Thyroid gland (tissue), 4 donors: ENCODE results near the gene SH3YL1.

Experiments used
- POLR2A ChIP-seq, 2 donors: fragments of 450-650 bp; IDR thresholded peaks; one replicate each; pipeline ENCODE4 v1.6.1; 2017; ENCODE audit warnings: antibody characterized with exemption in 2 of 2, mild to moderate bottlenecking in 2 of 2, moderate library complexity in 1 of 2
- TF ChIP-seq, protein P1 (sequence below), 6 experiments: fragments of 200-600 bp in 3 of 6; fragments of 450-650 bp in 3 of 6; sonication (generic) in 3 of 6; IDR thresholded peaks; one replicate each; pipeline ENCODE4 v1.5.1; 2016 to 2019; ENCODE audit warnings: antibody characterized with exemption in 6 of 6, mild to moderate bottlenecking in 2 of 6, inconsistent platforms in 1 of 6, moderate library complexity in 1 of 6

DNA sequence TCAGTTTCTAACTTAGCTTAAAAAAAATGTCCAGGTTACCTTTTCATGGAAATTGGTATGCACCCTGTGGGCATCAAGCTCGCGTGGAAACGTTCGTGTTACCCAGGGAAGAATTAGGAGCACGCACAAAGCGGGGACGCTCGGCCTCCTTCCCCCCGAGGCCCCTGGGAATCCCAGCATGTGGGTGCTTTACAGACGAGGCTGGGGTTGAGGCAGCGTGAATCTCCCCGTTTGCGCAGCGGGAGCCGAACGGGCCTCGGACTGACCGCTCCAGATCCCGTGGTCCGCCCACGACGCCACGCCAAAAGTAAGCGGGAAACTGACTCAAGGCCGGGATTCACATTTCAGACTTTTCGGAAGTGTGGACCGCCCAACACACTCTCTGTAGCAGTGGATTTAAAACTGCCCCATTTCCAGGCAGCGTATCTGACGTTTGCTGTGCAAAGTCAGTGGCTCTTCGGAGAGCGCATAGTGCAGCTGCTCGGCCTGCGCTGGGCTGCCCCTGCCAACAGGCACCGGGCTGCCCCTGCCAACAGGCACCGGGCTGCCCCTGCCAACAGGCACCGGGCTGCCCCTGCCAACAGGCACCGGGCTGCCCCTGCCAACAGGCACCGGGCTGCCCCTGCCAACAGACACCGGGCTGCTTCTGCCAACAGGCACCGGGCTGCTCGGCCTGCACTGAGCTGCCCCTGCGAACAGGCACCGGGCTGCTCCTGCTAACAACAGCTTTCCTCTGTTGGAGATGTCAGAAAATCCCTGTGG lies 49.7 kb downstream of the SH3YL1 start:
- TF ChIP-seq, protein P1, sequence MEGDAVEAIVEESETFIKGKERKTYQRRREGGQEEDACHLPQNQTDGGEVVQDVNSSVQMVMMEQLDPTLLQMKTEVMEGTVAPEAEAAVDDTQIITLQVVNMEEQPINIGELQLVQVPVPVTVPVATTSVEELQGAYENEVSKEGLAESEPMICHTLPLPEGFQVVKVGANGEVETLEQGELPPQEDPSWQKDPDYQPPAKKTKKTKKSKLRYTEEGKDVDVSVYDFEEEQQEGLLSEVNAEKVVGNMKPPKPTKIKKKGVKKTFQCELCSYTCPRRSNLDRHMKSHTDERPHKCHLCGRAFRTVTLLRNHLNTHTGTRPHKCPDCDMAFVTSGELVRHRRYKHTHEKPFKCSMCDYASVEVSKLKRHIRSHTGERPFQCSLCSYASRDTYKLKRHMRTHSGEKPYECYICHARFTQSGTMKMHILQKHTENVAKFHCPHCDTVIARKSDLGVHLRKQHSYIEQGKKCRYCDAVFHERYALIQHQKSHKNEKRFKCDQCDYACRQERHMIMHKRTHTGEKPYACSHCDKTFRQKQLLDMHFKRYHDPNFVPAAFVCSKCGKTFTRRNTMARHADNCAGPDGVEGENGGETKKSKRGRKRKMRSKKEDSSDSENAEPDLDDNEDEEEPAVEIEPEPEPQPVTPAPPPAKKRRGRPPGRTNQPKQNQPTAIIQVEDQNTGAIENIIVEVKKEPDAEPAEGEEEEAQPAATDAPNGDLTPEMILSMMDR (IDR thresholded peaks at IDR 0.05), result no peak
- TF ChIP-seq POLR2A (IDR thresholded peaks at IDR 0.05), result no peak
